ENCODE measurements around the gene NLN. TPM values are rescaled to one million over a fixed set of nuclear protein-coding genes. Genes with fewer than 3 reads are reported as not detected.

Gene NLN
- total and polyA plus RNA-seq, 9 of the 15 experiments (the other 6 are each of a cell fraction or from before 2014, with no cell fraction given) = 6.9 to 45.2 (median 28.8) TPM

- no peak for FAIRE-seq
- Histone ChIP-seq H2AFZ (ENCODE audit: low read depth, low read length) (no peak overlapping the region), H3K4me2 (ENCODE audit: insufficient read depth, low read length) (no peak overlapping the region), H3K27me3 (ENCODE audit: control insufficient read depth in 2 of 2, insufficient read depth in 2 of 2, low read length in 2 of 2) (no peaks in the 10 kb centered on the region), H3K9me1 (ENCODE audit: control insufficient read depth, insufficient read depth, low read length) (no peaks in the 10 kb centered on the region), H3K27ac (ENCODE audit: extremely low read depth, low read depth, low read length) (no peak overlapping the region), H3K9ac (ENCODE audit: insufficient read depth in 1 of 2, low read depth in 2 of 2, low read length in 2 of 2) (no peak overlapping the region), H3K4me3 (no peak overlapping the region), H3K36me3 (ENCODE audit: control insufficient read depth, insufficient read depth, low read length) (peaks cover 7% of the 10 kb centered on the region; the same call in 2 of the 3 replicates), H3K9me3 (replicated peaks; ENCODE audit: control insufficient read depth, insufficient read depth, low read depth, low read length) (no peaks in the 10 kb centered on the region), H3K79me2 (ENCODE audit: control insufficient read depth, insufficient read depth, low read length) (no peaks in the 10 kb centered on the region), H4K20me1 (replicated peaks; ENCODE audit: control insufficient read depth, insufficient read depth, low read length) (no peaks in the 10 kb centered on the region), H3K4me1 (replicated peaks in 1 of 2; ENCODE audit: control insufficient read depth in 2 of 2, insufficient read depth in 2 of 2, low read length in 2 of 2) (no peaks in the 10 kb centered on the region)
- no TSS peak for BruUV-seq (replicated peaks)
- ChIA-PET POLR2A (no interaction called here), CTCF (ENCODE audit: low intra/inter-chr PET ratio) (no interaction called here)
- no peak for ATAC-seq
- WGBS (ENCODE audit: insufficient coverage, low coverage, missing lambda C conversion rate) = 75% methylated on average over 4 of the region's 4 CpGs
- TF ChIP-seq HMGXB4 (CRISPR knock-in tag; IDR thresholded peaks at IDR 0.05) = no peak
- in situ Hi-C loops (cut with MboI) (no loop called here), intact Hi-C loops (cut with micrococcal nuclease) (no loop called here)
- no peak for DNase-seq (ENCODE audit: extremely low read depth in 1 of 4, low spot score in 3 of 4)
These were observed 22.7 kb upstream of the NLN start for GRCh38 chr5:65699338-65699737.

- no peak for ATAC-seq
- 100% methylated on average over 2 of the region's 3 CpGs for WGBS (ENCODE audit: insufficient coverage, low coverage, missing lambda C conversion rate)
- POLR2A ChIA-PET = interaction anchor here (0.7 kb wide), 1 partner anchor 24 kb away, joined by 5 read pairs; no protein-coding TSS in a partner anchor
- H3K4me2 ChIP-seq (ENCODE audit: insufficient read depth, low read length) = no peak overlapping the region
- H3K36me3 ChIP-seq (ENCODE audit: control insufficient read depth, insufficient read depth, low read length) = peaks cover 9% of the 10 kb centered on the region; the same call in 2 of the 3 replicates
- H2AFZ ChIP-seq (ENCODE audit: low read depth, low read length) = no peak overlapping the region
- CTCF ChIA-PET (ENCODE audit: low intra/inter-chr PET ratio) = no interaction called here
- H3K9me1 ChIP-seq (ENCODE audit: control insufficient read depth, insufficient read depth, low read length) = no peaks in the 10 kb centered on the region
- no peak for FAIRE-seq
- H3K4me3 ChIP-seq = no peak overlapping the region
- intact Hi-C loops (cut with micrococcal nuclease) (no loop called here), in situ Hi-C loops (cut with MboI) (no loop called here)
- no peaks in the 10 kb centered on the region for H3K9me3 ChIP-seq (replicated peaks; ENCODE audit: control insufficient read depth, insufficient read depth, low read depth, low read length)
- H3K27me3 ChIP-seq (ENCODE audit: control insufficient read depth in 2 of 2, insufficient read depth in 2 of 2, low read length in 2 of 2) = no peaks in the 10 kb centered on the region
- H3K27ac ChIP-seq (ENCODE audit: extremely low read depth, low read depth, low read length) = no peak overlapping the region
- H3K79me2 ChIP-seq (ENCODE audit: control insufficient read depth, insufficient read depth, low read length) = no peaks in the 10 kb centered on the region
- BruUV-seq (replicated peaks) = no TSS peak
- no peak overlapping the region for H3K9ac ChIP-seq (ENCODE audit: insufficient read depth in 1 of 2, low read depth in 2 of 2, low read length in 2 of 2)
- H4K20me1 ChIP-seq (replicated peaks; ENCODE audit: control insufficient read depth, insufficient read depth, low read length) = no peaks in the 10 kb centered on the region
- DNase-seq (ENCODE audit: extremely low read depth in 1 of 4, low spot score in 3 of 4) = no peak
- no peaks in the 10 kb centered on the region; a peak in 1 of 5 replicates for H3K4me1 ChIP-seq (replicated peaks in 1 of 2; ENCODE audit: control insufficient read depth in 2 of 2, insufficient read depth in 2 of 2, low read length in 2 of 2)
- TF ChIP-seq JUND (IDR thresholded peaks at IDR 0.05; ENCODE audit: borderline replicate concordance, low read depth, low read length) (no peak), JUND (tag; IDR thresholded peaks at IDR 0.05; ENCODE audit: borderline replicate concordance, low read depth, low read length) (no peak), ZBTB2 (IDR thresholded peaks at IDR 0.05) (no peak), NR4A1 (CRISPR knock-in tag; IDR thresholded peaks at IDR 0.05) (no peak), NR4A1 (tag; IDR thresholded peaks at IDR 0.05) (no peak), RFX7 (CRISPR knock-in tag; IDR thresholded peaks at IDR 0.05) (no peak), ZNF644 (tag; IDR thresholded peaks at IDR 0.05; ENCODE audit: low read depth) (no peak), GMEB1 (CRISPR knock-in tag; IDR thresholded peaks at IDR 0.05) (no peak), SREBF1 (IDR thresholded peaks at IDR 0.05; ENCODE audit: borderline replicate concordance, low read depth, low read length) (no peak), HMBOX1 (IDR thresholded peaks at IDR 0.05) (no peak)
These were observed 20.0 kb upstream of the NLN start for GRCh38 chr5:65702036-65702435.
